Measurements from ENCODE around the gene PGLYRP3. TPM values are rescaled to one million over a fixed set of nuclear protein-coding genes. Genes with fewer than 3 reads are reported as not detected.

PGLYRP3 gene
- total RNA-seq, 1 donor from 2014 or later, result not detected

DNA sequence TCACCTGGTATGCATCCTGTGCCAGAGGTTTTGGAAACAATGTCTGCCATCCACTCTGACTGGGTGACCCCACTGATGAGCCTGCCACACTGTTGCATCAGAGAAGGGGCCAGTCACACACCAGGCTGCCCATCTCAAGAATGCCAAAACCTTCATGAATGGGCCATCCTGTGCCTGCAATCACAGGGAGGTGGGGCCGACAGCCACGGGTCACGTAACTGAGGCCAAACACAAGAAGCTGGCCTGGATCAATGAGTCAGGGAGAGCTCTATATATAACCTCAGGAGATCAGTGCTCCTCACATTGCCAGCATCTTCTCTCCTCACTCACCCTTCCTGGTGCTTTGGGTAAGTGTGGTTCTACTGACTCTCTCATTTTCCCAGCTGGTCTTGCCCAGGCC, 53.4 kb downstream of the PGLYRP3 start, which contains the start of gene LORICRIN:
LORICRIN (plus strand) TSS at position 301 of the 400 bp plus-strand sequence. CDS start 1,263 bp downstream, outside the sequence.
- intact Hi-C loops (cut with DNase I), result no loop called here
- H3K4me1 ChIP-seq, result peaks cover 9% of the 10 kb centered on the region
- no peaks in the 10 kb centered on the region for H3K36me3 ChIP-seq
- H3K9me3 ChIP-seq, result no peaks in the 10 kb centered on the region
- H3K4me3 ChIP-seq, result no peak within 1 kb of the TSS
- no peak for DNase-seq
- ATAC-seq, result no peak
- no peak for TF ChIP-seq CTCF (IDR thresholded peaks at IDR 0.05)
- peaks cover 25% of the 10 kb centered on the region for H3K27me3 ChIP-seq
- H3K27ac ChIP-seq, result no peak within 1 kb of the TSS

DNA sequence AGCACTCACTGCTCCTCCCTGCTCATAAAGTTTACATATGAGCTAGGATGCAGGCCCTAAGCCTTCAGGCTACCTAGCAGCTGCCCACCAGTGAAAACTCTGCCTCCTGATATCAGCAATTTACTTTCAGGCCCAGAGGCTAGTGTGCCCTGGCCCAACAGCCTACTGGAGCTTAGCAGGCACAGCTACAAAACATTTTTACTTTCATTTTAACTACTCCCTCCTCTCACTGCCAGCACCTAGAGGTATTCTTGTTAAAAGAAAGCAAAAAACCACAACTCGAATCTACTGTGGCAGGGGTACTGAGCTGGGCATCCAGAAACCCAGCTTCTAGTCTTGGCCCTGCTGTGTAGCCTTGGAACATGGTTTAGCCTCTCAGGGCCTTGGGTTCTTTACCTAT, 59.1 kb downstream of the PGLYRP3 start:
- DNase-seq (no peak), ATAC-seq (no peak)
- Histone ChIP-seq H3K27ac (no peak overlapping the region), H3K9me3 (no peaks in the 10 kb centered on the region), H3K27me3 (no peaks in the 10 kb centered on the region), H3K4me1 (no peaks in the 10 kb centered on the region), H3K36me3 (no peaks in the 10 kb centered on the region), H3K4me3 (no peak overlapping the region)
- no peak for TF ChIP-seq CTCF (IDR thresholded peaks at IDR 0.05)
- intact Hi-C loops (cut with DNase I), result no loop called here

DNA sequence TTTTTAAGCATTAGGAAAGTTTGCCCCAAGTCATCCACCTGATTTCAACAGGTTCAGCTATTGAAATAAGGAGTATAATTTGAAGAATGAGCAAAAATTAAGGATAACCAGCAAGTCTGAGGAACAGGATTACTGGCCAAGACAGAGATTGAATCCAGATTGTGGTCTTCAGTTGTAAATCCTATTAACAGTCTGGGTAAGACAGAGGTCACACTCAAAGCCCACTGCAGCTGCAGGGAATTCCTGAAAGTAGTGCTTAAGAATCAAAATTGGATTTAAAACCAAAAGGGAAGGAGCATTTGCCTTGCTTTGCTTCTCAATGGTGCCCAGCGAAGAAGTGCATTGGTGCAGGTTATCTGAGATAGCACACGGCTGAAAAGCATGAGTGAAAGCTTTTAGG, 59.7 kb downstream of the PGLYRP3 start:
- H3K27ac ChIP-seq, result no peak overlapping the region
- peaks cover 4% of the 10 kb centered on the region for H3K27me3 ChIP-seq
- ATAC-seq (no peak), DNase-seq (no peak)
- no peak overlapping the region for H3K4me3 ChIP-seq
- H3K36me3 ChIP-seq, result no peaks in the 10 kb centered on the region
- intact Hi-C loops (cut with DNase I), result no loop called here
- no peak for TF ChIP-seq CTCF (IDR thresholded peaks at IDR 0.05)
- H3K4me1 ChIP-seq, result no peaks in the 10 kb centered on the region
- no peaks in the 10 kb centered on the region for H3K9me3 ChIP-seq

DNA sequence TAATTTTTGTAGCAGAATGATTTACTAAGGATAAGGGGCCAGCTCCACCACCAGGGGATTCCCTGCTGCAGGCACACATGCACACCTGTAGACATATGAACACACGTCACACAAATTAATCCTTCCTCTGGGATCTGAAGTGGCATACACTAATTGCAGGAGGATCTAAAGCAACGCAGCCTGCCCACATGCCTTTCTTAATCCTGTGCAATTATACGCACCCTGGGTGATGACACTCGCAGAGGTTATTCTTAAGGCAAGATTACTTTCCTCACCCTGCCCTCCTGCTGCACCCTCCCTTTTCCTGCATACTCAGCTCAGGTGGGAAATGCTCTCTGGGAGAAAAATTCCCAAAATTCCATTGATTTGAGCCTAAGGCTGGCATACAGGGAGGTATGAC, 60.8 kb downstream of the PGLYRP3 start:
- Histone ChIP-seq H3K27ac (no peak overlapping the region), H3K4me1 (no peaks in the 10 kb centered on the region), H3K36me3 (no peaks in the 10 kb centered on the region), H3K27me3 (peaks cover 11% of the 10 kb centered on the region), H3K9me3 (no peaks in the 10 kb centered on the region), H3K4me3 (no peak overlapping the region)
- ATAC-seq (no peak), DNase-seq (no peak)
- no peak for TF ChIP-seq CTCF (IDR thresholded peaks at IDR 0.05)
- intact Hi-C loops (cut with DNase I), result no loop called here

- no peak overlapping the region for H3K27ac ChIP-seq
- no peaks in the 10 kb centered on the region for H3K4me1 ChIP-seq
- peaks cover 11% of the 10 kb centered on the region for H3K27me3 ChIP-seq
- TF ChIP-seq CTCF (IDR thresholded peaks at IDR 0.05), result no peak
- H3K36me3 ChIP-seq, result no peaks in the 10 kb centered on the region
- H3K9me3 ChIP-seq, result no peaks in the 10 kb centered on the region
- no peak overlapping the region for H3K4me3 ChIP-seq
- DNase-seq (no peak), ATAC-seq (no peak)
- intact Hi-C loops (cut with DNase I), result no loop called here
Measured at GRCh38 chr1:153251562-153251961, 61.2 kb downstream of the PGLYRP3 start.

GRCh38 chr1:153251087-153251486, 61.7 kb downstream of the PGLYRP3 start:
- no peaks in the 10 kb centered on the region for H3K4me1 ChIP-seq
- H3K36me3 ChIP-seq, result no peaks in the 10 kb centered on the region
- H3K9me3 ChIP-seq, result no peaks in the 10 kb centered on the region
- TF ChIP-seq CTCF (IDR thresholded peaks at IDR 0.05), result no peak
- no peak overlapping the region for H3K27ac ChIP-seq
- DNase-seq (no peak), ATAC-seq (no peak)
- intact Hi-C loops (cut with DNase I), result no loop called here
- H3K4me3 ChIP-seq, result no peak overlapping the region
- peaks cover 11% of the 10 kb centered on the region for H3K27me3 ChIP-seq
